HepG2 (cell line): ENCODE measurements around the gene SERTAD3. TPM values are rescaled to one million over a fixed set of nuclear protein-coding genes. Genes with fewer than 3 reads are reported as not detected.

Source experiments
- ARID2 ChIP-seq: sonication (generic); formaldehyde crosslinking; IDR thresholded peaks from 2 replicates; pipeline ENCODE4 v1.8.1; 2022; ENCODE audit warnings: mild to moderate bottlenecking, missing genetic modification reagents, borderline replicate concordance
- CENPX ChIP-seq: sonication (generic); formaldehyde crosslinking; IDR thresholded peaks from 2 replicates; pipeline ENCODE4 v1.9.0; 2021; ENCODE audit warnings: mild to moderate bottlenecking, missing genetic modification reagents, moderate library complexity
- DPF2 ChIP-seq: sonication (generic); formaldehyde crosslinking; IDR thresholded peaks from 2 replicates; pipeline ENCODE4 v1.4.0; 2020; ENCODE audit warnings: mild to moderate bottlenecking, low read depth, missing genetic modification reagents, borderline replicate concordance
- FOSL2 ChIP-seq: sonication (generic); formaldehyde crosslinking; IDR thresholded peaks from 2 replicates; pipeline ENCODE4 v1.4.0; 2020; ENCODE audit warnings: missing genetic modification reagents
- HDAC2 ChIP-seq: sonication (generic); formaldehyde crosslinking; IDR thresholded peaks from 2 replicates; pipeline ENCODE4 v1.4.0; 2020; ENCODE audit warnings: missing genetic modification reagents
- ISX ChIP-seq: sonication (generic); formaldehyde crosslinking; conservative IDR thresholded peaks from 2 replicates; pipeline ENCODE4 v1.5.0; 2020; ENCODE audit warnings: missing genetic modification reagents
- KDM4B ChIP-seq: sonication (generic); formaldehyde crosslinking; IDR thresholded peaks from 2 replicates; pipeline ENCODE4 v1.4.0; 2020; ENCODE audit warnings: missing genetic modification reagents
- MAFF ChIP-seq: IDR thresholded peaks from 2 replicates; pipeline ENCODE4 v1.6.1; 2011; ENCODE audit warnings: low read depth, low read length, improper control_type of control experiment
- MED13 ChIP-seq: sonication (generic); formaldehyde crosslinking; IDR thresholded peaks from 2 replicates; pipeline ENCODE4 v1.5.0; 2020; ENCODE audit warnings: missing genetic modification reagents
- NFKB2 ChIP-seq: sonication (generic); formaldehyde crosslinking; IDR thresholded peaks from 2 replicates; pipeline ENCODE4 v1.4.0; 2020; ENCODE audit warnings: missing genetic modification reagents, borderline replicate concordance
- NR1H2 ChIP-seq: sonication (generic); formaldehyde crosslinking; IDR thresholded peaks from 2 replicates; pipeline ENCODE4 v1.8.1; 2022; ENCODE audit warnings: low read depth, missing genetic modification reagents, borderline replicate concordance
- RFX5 ChIP-seq: IDR thresholded peaks from 2 replicates; pipeline ENCODE4 v1.6.1; 2011; ENCODE audit warnings: low read depth, low read length, improper control_type of control experiment
- RXRB ChIP-seq: IDR thresholded peaks from 2 replicates; pipeline ENCODE4 v1.6.1; 2016; ENCODE audit warnings: borderline replicate concordance, missing genetic modification reagents, missing compliant biosample characterization
- WIZ ChIP-seq: sonication (generic); formaldehyde crosslinking; IDR thresholded peaks from 2 replicates; pipeline ENCODE4 v1.5.1; 2020; ENCODE audit warnings: mild to moderate bottlenecking, missing genetic modification reagents
- ZNF124 ChIP-seq: sonication (generic); formaldehyde crosslinking; IDR thresholded peaks from 2 replicates; pipeline ENCODE4 v1.4.0; 2020; ENCODE audit warnings: missing genetic modification reagents
- ZNF337 ChIP-seq: sonication (generic); formaldehyde crosslinking; IDR thresholded peaks from 2 replicates; pipeline ENCODE4 v1.5.1; 2020; ENCODE audit warnings: missing genetic modification reagents, low read depth, mild to moderate bottlenecking, borderline replicate concordance
- polyA plus RNA-seq, 8 experiments: library from polyadenylated mRNA; depleted of rRNA in 3 of 8; stranded (reverse) in 7 of 8; unstranded in 1 of 8; fragments of >200 nt; fragmentation: Illumina TruSeq in 4 of 8; extraction: Trizol in 4 of 8; gene quantifications; 2 replicates each; pipeline versions ENCODE4 v1.2.1 to v1.2.3, GENCODE V29; 2011 to 2016; ENCODE audit warnings: low read depth in 4 of 8, missing spikeins in 1 of 8, mixed read lengths in 1 of 8; ENCODE audit not compliant: insufficient read depth in 1 of 8
- total RNA-seq, 5 experiments: library from RNA; depleted of rRNA; stranded (reverse); fragments of >200 nt; fragmentation: Illumina TruSeq; extraction: Trizol; gene quantifications; 2 replicates each; pipeline ENCODE4 v1.2.3, GENCODE V29; 2016; ENCODE audit warnings: low read depth in 1 of 5
- TF ChIP-seq, protein P1 (sequence below), 2 experiments: sonication (generic) in 1 of 2; formaldehyde crosslinking in 1 of 2; IDR thresholded peaks; 2 replicates each; pipeline versions ENCODE4 v1.6.1 to v1.9.0; 2014 to 2022; ENCODE audit warnings: antibody characterized with exemption in 1 of 2, borderline replicate concordance in 1 of 2, inconsistent platforms in 1 of 2, low read depth in 1 of 2, missing genetic modification reagents in 1 of 2
- TF ChIP-seq, protein P2 (sequence below): sonication (generic); formaldehyde crosslinking; IDR thresholded peaks from 2 replicates; pipeline ENCODE4 v1.4.0; 2020; ENCODE audit warnings: missing genetic modification reagents; ENCODE audit errors: not compliant biosample characterization
- TF ChIP-seq, protein P3 (sequence below): sonication (generic); formaldehyde crosslinking; IDR thresholded peaks from 2 replicates; pipeline ENCODE4 v1.5.0; 2020; ENCODE audit warnings: mild to moderate bottlenecking, missing genetic modification reagents

The SERTAD3 gene
- total and polyA plus RNA-seq, 2 of the 13 experiments (the other 11 are each of a cell fraction or from before 2014, with no cell fraction given) = 9.6 to 16.9 TPM

DNA sequence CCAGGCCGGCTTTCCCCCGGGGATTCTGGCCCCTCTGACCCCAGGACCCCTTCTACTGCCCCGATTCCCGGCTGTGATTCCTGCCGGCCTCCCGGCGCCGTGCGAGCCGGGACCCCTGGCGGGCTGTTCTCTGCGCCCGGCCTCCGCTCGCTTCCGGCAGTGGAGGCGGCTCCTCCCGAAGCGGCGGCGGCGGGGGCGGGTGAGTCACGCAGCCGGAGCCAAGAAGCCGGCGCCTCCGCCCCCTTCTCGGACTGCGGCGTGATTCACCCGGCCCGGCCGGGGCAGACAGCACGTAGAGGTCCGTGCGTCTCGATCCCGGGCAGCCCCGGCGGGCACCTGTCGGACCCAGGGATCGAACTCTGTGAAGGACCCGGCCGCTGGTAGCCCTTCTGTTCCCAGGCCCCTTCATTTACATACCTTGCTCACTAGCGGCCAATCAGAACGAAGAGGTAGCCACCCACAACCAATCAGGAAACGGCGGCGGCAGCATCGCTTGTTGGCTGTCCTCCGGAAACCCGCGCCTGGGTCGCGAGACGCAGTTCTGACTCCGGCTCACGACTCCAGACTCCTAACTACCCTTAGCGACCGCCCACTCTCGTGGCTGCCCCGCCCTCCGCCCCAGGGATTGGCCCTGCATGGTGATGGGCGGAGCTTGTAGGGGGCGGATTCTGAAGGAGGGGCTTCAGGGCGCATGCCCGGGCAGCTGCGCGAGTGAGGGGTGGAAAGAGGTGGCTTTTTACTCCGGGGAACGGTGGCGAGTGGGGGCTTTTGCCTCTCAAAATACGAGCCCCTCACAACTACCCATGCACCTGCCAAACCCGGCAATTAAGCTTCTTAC lies 18.5 kb downstream of the SERTAD3 start, which contains the start of gene SERTAD1 (continued):
- TF ChIP-seq, protein P1, sequence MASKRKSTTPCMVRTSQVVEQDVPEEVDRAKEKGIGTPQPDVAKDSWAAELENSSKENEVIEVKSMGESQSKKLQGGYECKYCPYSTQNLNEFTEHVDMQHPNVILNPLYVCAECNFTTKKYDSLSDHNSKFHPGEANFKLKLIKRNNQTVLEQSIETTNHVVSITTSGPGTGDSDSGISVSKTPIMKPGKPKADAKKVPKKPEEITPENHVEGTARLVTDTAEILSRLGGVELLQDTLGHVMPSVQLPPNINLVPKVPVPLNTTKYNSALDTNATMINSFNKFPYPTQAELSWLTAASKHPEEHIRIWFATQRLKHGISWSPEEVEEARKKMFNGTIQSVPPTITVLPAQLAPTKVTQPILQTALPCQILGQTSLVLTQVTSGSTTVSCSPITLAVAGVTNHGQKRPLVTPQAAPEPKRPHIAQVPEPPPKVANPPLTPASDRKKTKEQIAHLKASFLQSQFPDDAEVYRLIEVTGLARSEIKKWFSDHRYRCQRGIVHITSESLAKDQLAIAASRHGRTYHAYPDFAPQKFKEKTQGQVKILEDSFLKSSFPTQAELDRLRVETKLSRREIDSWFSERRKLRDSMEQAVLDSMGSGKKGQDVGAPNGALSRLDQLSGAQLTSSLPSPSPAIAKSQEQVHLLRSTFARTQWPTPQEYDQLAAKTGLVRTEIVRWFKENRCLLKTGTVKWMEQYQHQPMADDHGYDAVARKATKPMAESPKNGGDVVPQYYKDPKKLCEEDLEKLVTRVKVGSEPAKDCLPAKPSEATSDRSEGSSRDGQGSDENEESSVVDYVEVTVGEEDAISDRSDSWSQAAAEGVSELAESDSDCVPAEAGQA (IDR thresholded peaks at IDR 0.05; ENCODE audit: low read depth) = no peak
- TF ChIP-seq, protein P1 (CRISPR knock-in tag; IDR thresholded peaks at IDR 0.05; ENCODE audit: borderline replicate concordance) = no peak; the same call in 1 of the 2 replicates
- TF ChIP-seq ARID2 (CRISPR knock-in tag) (no peak), RXRB (CRISPR knock-in tag) (no peak), HDAC2 (peak; percentile 11; the same call in 1 of the 2 replicates), FOSL2 (CRISPR knock-in tag) (peak; percentile 69), ZNF337 (CRISPR knock-in tag) (no peak), NFKB2 (no peak; the same call in 1 of the 2 replicates), MAFF (no peak), ISX (CRISPR knock-in tag) (no peak), WIZ (CRISPR knock-in tag) (no peak; the same call in 1 of the 2 replicates), RFX5 (peak; percentile 94), MED13 (CRISPR knock-in tag) (no peak), ZNF124 (CRISPR knock-in tag) (no peak), NR1H2 (no peak), KDM4B (no peak), DPF2 (CRISPR knock-in tag) (no peak), CENPX (CRISPR knock-in tag) (no peak)
- TF ChIP-seq, protein P2, sequence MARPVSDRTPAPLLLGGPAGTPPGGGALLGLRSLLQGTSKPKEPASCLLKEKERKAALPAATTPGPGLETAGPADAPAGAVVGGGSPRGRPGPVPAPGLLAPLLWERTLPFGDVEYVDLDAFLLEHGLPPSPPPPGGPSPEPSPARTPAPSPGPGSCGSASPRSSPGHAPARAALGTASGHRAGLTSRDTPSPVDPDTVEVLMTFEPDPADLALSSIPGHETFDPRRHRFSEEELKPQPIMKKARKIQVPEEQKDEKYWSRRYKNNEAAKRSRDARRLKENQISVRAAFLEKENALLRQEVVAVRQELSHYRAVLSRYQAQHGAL (CRISPR knock-in tag) = no peak
- TF ChIP-seq, protein P3, sequence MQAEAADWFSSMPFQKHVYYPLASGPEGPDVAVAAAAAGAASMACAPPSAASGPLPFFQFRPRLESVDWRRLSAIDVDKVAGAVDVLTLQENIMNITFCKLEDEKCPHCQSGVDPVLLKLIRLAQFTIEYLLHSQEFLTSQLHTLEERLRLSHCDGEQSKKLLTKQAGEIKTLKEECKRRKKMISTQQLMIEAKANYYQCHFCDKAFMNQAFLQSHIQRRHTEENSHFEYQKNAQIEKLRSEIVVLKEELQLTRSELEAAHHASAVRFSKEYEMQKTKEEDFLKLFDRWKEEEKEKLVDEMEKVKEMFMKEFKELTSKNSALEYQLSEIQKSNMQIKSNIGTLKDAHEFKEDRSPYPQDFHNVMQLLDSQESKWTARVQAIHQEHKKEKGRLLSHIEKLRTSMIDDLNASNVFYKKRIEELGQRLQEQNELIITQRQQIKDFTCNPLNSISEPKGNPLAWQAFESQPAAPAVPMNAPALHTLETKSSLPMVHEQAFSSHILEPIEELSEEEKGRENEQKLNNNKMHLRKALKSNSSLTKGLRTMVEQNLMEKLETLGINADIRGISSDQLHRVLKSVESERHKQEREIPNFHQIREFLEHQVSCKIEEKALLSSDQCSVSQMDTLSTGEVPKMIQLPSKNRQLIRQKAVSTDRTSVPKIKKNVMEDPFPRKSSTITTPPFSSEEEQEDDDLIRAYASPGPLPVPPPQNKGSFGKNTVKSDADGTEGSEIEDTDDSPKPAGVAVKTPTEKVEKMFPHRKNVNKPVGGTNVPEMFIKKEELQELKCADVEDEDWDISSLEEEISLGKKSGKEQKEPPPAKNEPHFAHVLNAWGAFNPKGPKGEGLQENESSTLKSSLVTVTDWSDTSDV = no peak
